LNCAP (cell line): Measurements from ENCODE around the gene NFIB.

Experiments
- CTCF ChIP-seq: fragments of 450-650 bp; IDR thresholded peaks from 2 replicates; pipeline ENCODE4 v1.5.1; 2017; ENCODE audit warnings: mild to moderate bottlenecking

Gene NFIB

GRCh38 chr9:14185016-14185415 is 128.9 kb downstream of the NFIB start:
- no peak for TF ChIP-seq CTCF

GRCh38 chr9:14183001-14183400 is 130.9 kb downstream of the NFIB start:
- TF ChIP-seq CTCF = no peak

- no peak for TF ChIP-seq CTCF
These were observed 132.9 kb downstream of the NFIB start for GRCh38 chr9:14180960-14181537.

GRCh38 chr9:14180093-14180959 is 133.6 kb downstream of the NFIB start:
- no peak for TF ChIP-seq CTCF

GRCh38 chr9:14179449-14179848 is 134.5 kb downstream of the NFIB start:
- TF ChIP-seq CTCF = no peak

- TF ChIP-seq CTCF = no peak
These were observed 138.2 kb downstream of the NFIB start for GRCh38 chr9:14175778-14176177.

- TF ChIP-seq CTCF = no peak
These were observed 140.2 kb downstream of the NFIB start for GRCh38 chr9:14173713-14174112.
